ENCODE data around the gene RCN1.

- TF ChIP-seq PRDM2 (tag by site-specific recombination; IDR thresholded peaks at IDR 0.05; ENCODE audit: borderline replicate concordance) = no peak
- TF ChIP-seq ZSCAN5A (tag by site-specific recombination; IDR thresholded peaks at IDR 0.05) = no peak
These were observed 9.7 kb upstream of the RCN1 start for GRCh38 chr11:32081129-32081641.
